CD4-positive, CD25-positive, alpha-beta regulatory T cell (primary cell): ENCODE data around the gene CHD2. TPM values are rescaled to one million over a fixed set of nuclear protein-coding genes. Genes with fewer than 3 reads are reported as not detected.

Experiments
- ATAC-seq, 2 donors: fragments of 150-1000 bp; cut with Tn5 transposase; one replicate each; pipeline ENCODE4 v1.10.0; 2021; ENCODE audit warnings: low read depth in 2 of 2, moderate number of reproducible peaks in 2 of 2, moderate library complexity in 1 of 2
- DNase-seq, 3 donors: peaks; one replicate each; pipeline versions ENCODE4 v3.0.0 to v3.0.0-alpha.2; 2012 to 2022; ENCODE audit warnings: mixed read lengths in 1 of 3
- H3K27ac ChIP-seq: one replicate; pipeline ENCODE4 v1.7.0; 2013; ENCODE audit warnings: mild to moderate bottlenecking, low read length; ENCODE audit not compliant: insufficient read depth, poor library complexity, severe bottlenecking
- H3K27me3 ChIP-seq: one replicate; pipeline ENCODE4 v1.7.0; 2013; ENCODE audit warnings: low read length; ENCODE audit not compliant: control insufficient read depth, insufficient read depth
- H3K36me3 ChIP-seq: one replicate; pipeline ENCODE4 v1.7.0; 2013; ENCODE audit warnings: mild to moderate bottlenecking, low read length, moderate library complexity; ENCODE audit not compliant: control insufficient read depth, insufficient read depth
- H3K4me1 ChIP-seq: 2 replicates; pipeline ENCODE4 v1.7.0; 2013; ENCODE audit warnings: mild to moderate bottlenecking, low read length; ENCODE audit not compliant: insufficient read depth, control insufficient read depth, poor library complexity, severe bottlenecking
- H3K4me3 ChIP-seq: one replicate; pipeline ENCODE4 v1.7.0; 2013; ENCODE audit warnings: low read depth, mild to moderate bottlenecking, low read length, moderate library complexity
- H3K9me3 ChIP-seq, 2 experiments: 1 replicate in 1 of 2; 2 replicates in 1 of 2; pipeline ENCODE4 v1.7.0; 2013; ENCODE audit warnings: low read length in 2 of 2, mild to moderate bottlenecking in 1 of 2, moderate library complexity in 1 of 2; ENCODE audit not compliant: control insufficient read depth in 2 of 2
- H3K27ac Mint-ChIP-seq, 3 donors: one replicate each; pipeline ENCODE4 v1.8.0; 2020 to 2022; ENCODE audit warnings: mild to moderate bottlenecking in 3 of 3, mixed read lengths in 3 of 3, moderate library complexity in 2 of 3
- H3K27me3 Mint-ChIP-seq: one replicate; pipeline ENCODE4 v1.8.0; 2022; ENCODE audit warnings: mild to moderate bottlenecking, mixed read lengths
- H3K36me3 Mint-ChIP-seq: one replicate; pipeline ENCODE4 v1.8.0; 2020; ENCODE audit warnings: mixed read lengths
- H3K4me1 Mint-ChIP-seq, 4 donors: one replicate each; pipeline ENCODE4 v1.8.0; 2020 to 2022; ENCODE audit warnings: mixed read lengths in 4 of 4, mild to moderate bottlenecking in 1 of 4
- H3K4me3 Mint-ChIP-seq, 4 donors: one replicate each; pipeline ENCODE4 v1.8.0; 2020 to 2022; ENCODE audit warnings: mild to moderate bottlenecking in 4 of 4, mixed read lengths in 4 of 4, moderate library complexity in 3 of 4
- H3K9me3 Mint-ChIP-seq, 7 donors: one replicate each; pipeline ENCODE4 v1.8.0; 2020 to 2022; ENCODE audit warnings: mixed read lengths in 7 of 7, mild to moderate bottlenecking in 3 of 7, moderate library complexity in 2 of 7
- polyA plus RNA-seq, 4 donors: library from polyadenylated mRNA; unstranded; fragments of 300-500 nt; fragmentation: Illumina TruSeq; gene quantifications; one replicate each; pipeline ENCODE4 v1.2.3, GENCODE V29; 2021
- total RNA-seq: library from RNA; stranded (reverse); gene quantifications from one replicate; pipeline ENCODE4 v1.2.3, GENCODE V29; 2022

The CHD2 gene
- total and polyA plus RNA-seq, 5 donors from 2014 or later: 44.3 to 579 (median 49.5) TPM

DNA sequence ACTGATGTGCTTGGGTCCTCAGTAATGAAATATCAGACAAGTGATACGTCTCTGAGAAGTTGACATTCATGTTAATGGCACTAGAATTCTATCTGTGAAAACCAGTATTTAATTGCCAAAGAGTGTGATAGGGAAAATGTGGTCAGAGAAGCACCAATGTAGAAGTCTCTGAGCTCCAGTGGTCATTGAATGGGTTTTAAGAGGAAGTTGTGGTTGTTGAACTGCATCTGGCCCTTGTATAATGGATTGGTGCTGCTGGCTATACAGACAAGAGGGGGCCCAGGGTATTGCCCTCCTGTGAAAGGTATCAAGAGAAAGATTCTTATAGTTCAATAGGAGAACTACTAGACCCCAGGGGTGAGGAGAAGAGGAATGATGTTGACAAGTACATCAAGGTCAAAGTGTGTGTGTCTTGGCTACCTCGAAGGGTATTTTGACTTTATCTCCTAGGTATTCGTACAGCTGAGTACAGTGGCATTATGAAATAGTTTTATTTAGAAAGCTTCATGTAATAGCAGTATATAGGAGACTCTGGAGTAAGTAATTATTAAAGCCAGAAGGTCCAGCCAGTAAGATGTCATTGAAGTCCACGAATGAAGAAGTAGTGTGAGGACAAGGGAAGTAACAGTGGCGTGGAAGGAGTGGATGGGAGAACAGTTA is 47.1 kb downstream of the CHD2 start:
- no peak for ATAC-seq
- no peaks in the 10 kb centered on the region for H3K4me1 ChIP-seq
- peaks cover 36 to 42% of the 10 kb centered on the region in 2 experiments for H3K9me3 ChIP-seq
- no peak overlapping the region for H3K4me3 ChIP-seq
- H3K36me3 Mint-ChIP-seq: peaks cover 85% of the 10 kb centered on the region
- no peaks in the 10 kb centered on the region for H3K27me3 Mint-ChIP-seq
- peaks cover 100% of the 10 kb centered on the region for H3K36me3 ChIP-seq
- no peak overlapping the region for H3K27ac ChIP-seq
- H3K27ac Mint-ChIP-seq: peak overlapping the region in 2 of 3 donors; percentile 62 to 84
- DNase-seq: no peak
- no peak overlapping the region for H3K4me3 Mint-ChIP-seq
- H3K9me3 Mint-ChIP-seq: peaks cover 0 to 32% (median 20%) of the 10 kb centered on the region in 7 donors
- peaks cover 2 to 23% (median 16%) of the 10 kb centered on the region in 4 donors for H3K4me1 Mint-ChIP-seq
- no peaks in the 10 kb centered on the region for H3K27me3 ChIP-seq

- Mint-ChIP-seq H3K27me3 (no peaks in the 10 kb centered on the region), H3K9me3 (peaks cover 0 to 32% (median 16%) of the 10 kb centered on the region in 7 donors), H3K4me1 (peaks cover 2 to 17% (median 7%) of the 10 kb centered on the region in 4 donors), H3K27ac (peak overlapping the region in 1 of 3 donors; percentile 89), H3K36me3 (peaks cover 71% of the 10 kb centered on the region), H3K4me3 (peak overlapping the region in 2 of 4 donors; percentile 21 to 31)
- H3K4me1 ChIP-seq: no peaks in the 10 kb centered on the region
- H3K36me3 ChIP-seq: peaks cover 99% of the 10 kb centered on the region
- peaks cover 36 to 42% of the 10 kb centered on the region in 2 experiments for H3K9me3 ChIP-seq
- DNase-seq (peak in 1 of 3 donors; percentile 31), ATAC-seq (no peak)
- no peak overlapping the region for H3K27ac ChIP-seq
- peak overlapping the region; percentile 14 for H3K4me3 ChIP-seq
- H3K27me3 ChIP-seq: no peaks in the 10 kb centered on the region
These were observed 49.6 kb downstream of the CHD2 start for GRCh38 chr15:92949604-92950249.

- no peaks in the 10 kb centered on the region for H3K4me1 ChIP-seq
- Mint-ChIP-seq H3K36me3 (peaks cover 70% of the 10 kb centered on the region), H3K9me3 (peaks cover 0 to 30% (median 15%) of the 10 kb centered on the region in 7 donors), H3K4me1 (peaks cover 0 to 16% (median 10%) of the 10 kb centered on the region in 4 donors), H3K27ac (peak overlapping the region in 1 of 3 donors; percentile 11), H3K4me3 (no peak overlapping the region), H3K27me3 (no peaks in the 10 kb centered on the region)
- ATAC-seq: no peak
- peaks cover 32 to 39% of the 10 kb centered on the region in 2 experiments for H3K9me3 ChIP-seq
- H3K27ac ChIP-seq: no peak overlapping the region
- H3K4me3 ChIP-seq: no peak overlapping the region
- peaks cover 99% of the 10 kb centered on the region for H3K36me3 ChIP-seq
- no peak for DNase-seq
- no peaks in the 10 kb centered on the region for H3K27me3 ChIP-seq
These were observed 51.8 kb downstream of the CHD2 start for GRCh38 chr15:92951800-92952457.

DNA sequence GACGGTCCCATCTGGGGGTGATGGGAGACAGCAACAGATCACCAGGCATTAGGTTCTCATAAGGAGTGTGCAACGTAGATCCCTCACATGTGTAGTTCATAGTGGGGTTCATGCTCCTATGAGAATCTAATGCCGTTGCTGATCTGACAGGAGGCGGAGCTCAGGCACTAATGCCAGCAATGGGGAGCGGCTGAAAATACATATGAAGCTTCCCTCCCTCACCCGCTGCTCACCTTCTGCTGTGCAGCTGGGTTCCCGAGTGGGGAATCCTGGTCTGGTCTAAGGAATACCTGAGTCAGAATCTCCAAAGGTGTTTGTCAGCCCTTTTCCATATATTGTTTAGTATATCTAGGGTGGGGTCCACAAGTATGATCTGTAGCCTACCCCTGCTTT is 52.3 kb downstream of the CHD2 start:
- no peak overlapping the region for H3K27ac Mint-ChIP-seq
- Histone ChIP-seq H3K27ac (no peak overlapping the region), H3K4me1 (no peaks in the 10 kb centered on the region), H3K27me3 (no peaks in the 10 kb centered on the region), H3K4me3 (no peak overlapping the region), H3K36me3 (peaks cover 99% of the 10 kb centered on the region), H3K9me3 (peaks cover 27 to 34% of the 10 kb centered on the region in 2 experiments)
- peaks cover 0 to 25% (median 10%) of the 10 kb centered on the region in 7 donors for H3K9me3 Mint-ChIP-seq
- no peak overlapping the region for H3K4me3 Mint-ChIP-seq
- ATAC-seq (no peak), DNase-seq (no peak)
- peaks cover 0 to 20% (median 15%) of the 10 kb centered on the region in 4 donors for H3K4me1 Mint-ChIP-seq
- H3K27me3 Mint-ChIP-seq: no peaks in the 10 kb centered on the region
- peaks cover 69% of the 10 kb centered on the region for H3K36me3 Mint-ChIP-seq

DNA sequence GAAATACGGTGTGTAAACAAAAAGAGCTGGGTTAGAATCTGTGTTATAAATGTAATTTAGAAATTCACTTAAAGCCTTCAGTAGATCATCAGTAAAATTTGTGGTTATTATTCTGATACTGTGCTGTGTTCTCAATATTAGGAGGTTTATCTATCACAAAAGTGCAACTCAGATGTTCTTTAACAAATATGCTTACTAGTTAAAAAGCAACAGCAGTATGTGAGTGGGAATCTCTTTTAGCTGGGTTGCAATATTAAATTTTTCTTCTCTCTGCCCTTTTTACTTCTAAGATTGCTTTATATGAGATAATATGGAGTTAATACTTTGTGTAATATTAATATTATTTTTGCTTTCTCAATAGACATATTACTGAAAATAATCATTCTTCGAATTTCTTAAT is 53.4 kb downstream of the CHD2 start:
- Histone ChIP-seq H3K9me3 (peaks cover 19 to 22% of the 10 kb centered on the region in 2 experiments), H3K36me3 (peaks cover 98% of the 10 kb centered on the region), H3K27me3 (no peaks in the 10 kb centered on the region), H3K4me3 (no peak overlapping the region), H3K27ac (no peak overlapping the region), H3K4me1 (peaks cover 4% of the 10 kb centered on the region)
- DNase-seq (no peak), ATAC-seq (no peak)
- Mint-ChIP-seq H3K27ac (peak overlapping the region; percentile 10 to 73 (median 23)), H3K36me3 (peaks cover 68% of the 10 kb centered on the region), H3K4me1 (peaks cover 7 to 28% (median 25%) of the 10 kb centered on the region in 4 donors), H3K27me3 (no peaks in the 10 kb centered on the region), H3K9me3 (peaks cover 0 to 14% (median 5%) of the 10 kb centered on the region in 7 donors), H3K4me3 (no peak overlapping the region)

GRCh38 chr15:92954002-92954401 is 53.9 kb downstream of the CHD2 start:
- Mint-ChIP-seq H3K9me3 (peaks cover 0 to 11% (median 3%) of the 10 kb centered on the region in 7 donors), H3K4me3 (no peak overlapping the region), H3K27me3 (no peaks in the 10 kb centered on the region), H3K36me3 (peaks cover 68% of the 10 kb centered on the region), H3K27ac (no peak overlapping the region), H3K4me1 (peaks cover 7 to 31% (median 29%) of the 10 kb centered on the region in 4 donors)
- Histone ChIP-seq H3K27me3 (no peaks in the 10 kb centered on the region), H3K36me3 (peaks cover 98% of the 10 kb centered on the region), H3K4me3 (no peak overlapping the region), H3K4me1 (peaks cover 4% of the 10 kb centered on the region), H3K9me3 (peaks cover 14 to 18% of the 10 kb centered on the region in 2 experiments), H3K27ac (no peak overlapping the region)
- no peak for DNase-seq
- no peak for ATAC-seq

DNA sequence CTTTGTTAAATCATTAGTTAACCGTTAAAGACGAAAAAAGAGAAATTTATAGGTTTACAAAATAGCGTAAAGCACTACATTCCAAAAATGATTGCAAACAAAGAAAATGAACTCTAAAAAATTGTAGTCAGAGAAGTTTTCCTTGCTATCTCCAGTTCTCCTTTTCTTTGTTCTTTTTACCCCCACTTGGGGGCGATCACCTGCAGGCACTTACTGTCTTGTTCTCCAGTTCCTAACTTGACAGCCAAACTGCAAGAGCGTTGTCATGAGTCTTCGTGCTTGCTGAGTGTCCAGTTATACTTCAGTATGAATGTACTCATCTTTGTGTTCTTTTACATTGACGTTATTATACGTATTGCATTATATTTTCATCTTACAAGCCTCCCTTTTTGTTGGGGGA is 54.5 kb downstream of the CHD2 start:
- no peak overlapping the region for H3K4me3 Mint-ChIP-seq
- H3K4me1 Mint-ChIP-seq: peaks cover 7 to 33% (median 32%) of the 10 kb centered on the region in 4 donors
- H3K9me3 ChIP-seq: peaks cover 9 to 12% of the 10 kb centered on the region in 2 experiments
- ATAC-seq: no peak
- DNase-seq: peak in 1 of 3 donors; percentile 18
- peaks cover 0 to 5% (median 2%) of the 10 kb centered on the region in 7 donors for H3K9me3 Mint-ChIP-seq
- H3K4me1 ChIP-seq: peaks cover 4% of the 10 kb centered on the region
- H3K4me3 ChIP-seq: no peak overlapping the region
- no peaks in the 10 kb centered on the region for H3K27me3 Mint-ChIP-seq
- peaks cover 98% of the 10 kb centered on the region for H3K36me3 ChIP-seq
- H3K27ac ChIP-seq: no peak overlapping the region
- peaks cover 68% of the 10 kb centered on the region for H3K36me3 Mint-ChIP-seq
- H3K27me3 ChIP-seq: no peaks in the 10 kb centered on the region
- peak overlapping the region in 1 of 3 donors; percentile 20 for H3K27ac Mint-ChIP-seq
